GM19239 (cell line): ENCODE measurements around the gene CHST8.
"Not testable (repeated sequence)": the region's sequence is repeated elsewhere in the genome, so short reads cannot be mapped to it uniquely, and the experiment has no call there.

Experiments used
- DNase-seq: peaks from one replicate; pipeline ENCODE4 v3.0.0; 2011; ENCODE audit warnings: low spot score; ENCODE audit not compliant: insufficient read length
- FAIRE-seq: peaks from 2 replicates; lab custom pipeline; 2011; peaks lifted over from hg19 to GRCh38; lab: Jason Lieb, UNC

CHST8 gene

DNA sequence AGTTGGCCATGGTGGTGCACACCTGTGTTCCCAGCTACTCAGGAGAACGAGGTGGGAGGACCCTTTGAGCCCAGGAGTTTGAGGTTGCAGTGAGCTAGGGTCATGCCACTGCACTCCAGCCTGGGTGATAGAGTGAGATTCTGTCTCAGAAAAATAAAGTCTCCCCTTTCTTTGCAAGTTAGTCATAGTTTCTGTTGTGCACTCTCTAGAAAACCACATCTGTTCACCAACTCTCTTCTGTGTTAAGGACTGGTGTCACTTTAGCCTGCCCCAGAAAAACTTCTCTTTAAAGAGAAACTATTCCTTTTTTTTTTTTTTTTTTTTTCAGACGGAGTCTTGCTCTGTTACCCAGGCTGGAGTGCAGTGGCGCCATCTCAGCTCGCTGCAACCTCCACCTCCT lies 4.9 kb upstream of the CHST8 start:
- FAIRE-seq (no peak), DNase-seq (no peak)

DNA sequence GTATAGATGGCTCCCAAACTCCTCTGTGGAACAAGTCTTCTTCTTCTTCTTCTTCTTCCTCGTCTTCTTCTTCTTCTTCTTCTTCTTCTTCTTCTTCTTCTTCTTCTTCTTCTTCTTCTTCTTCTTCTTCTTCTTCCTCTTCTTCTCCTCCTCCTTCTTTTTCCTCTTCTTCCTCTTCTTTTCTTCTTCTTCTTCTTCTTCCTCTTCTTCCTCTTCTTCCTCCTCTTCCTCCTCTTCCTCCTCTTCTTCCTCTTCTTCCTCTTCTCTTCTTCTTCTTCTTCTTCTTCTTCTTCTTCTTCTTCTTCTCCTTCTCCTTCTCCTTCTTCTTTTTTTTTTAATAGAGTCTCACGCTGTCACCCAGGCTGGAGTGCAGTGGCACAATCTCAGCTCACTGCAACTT lies 3.4 kb upstream of the CHST8 start:
- DNase-seq, FAIRE-seq: not testable (repeated sequence)

DNA sequence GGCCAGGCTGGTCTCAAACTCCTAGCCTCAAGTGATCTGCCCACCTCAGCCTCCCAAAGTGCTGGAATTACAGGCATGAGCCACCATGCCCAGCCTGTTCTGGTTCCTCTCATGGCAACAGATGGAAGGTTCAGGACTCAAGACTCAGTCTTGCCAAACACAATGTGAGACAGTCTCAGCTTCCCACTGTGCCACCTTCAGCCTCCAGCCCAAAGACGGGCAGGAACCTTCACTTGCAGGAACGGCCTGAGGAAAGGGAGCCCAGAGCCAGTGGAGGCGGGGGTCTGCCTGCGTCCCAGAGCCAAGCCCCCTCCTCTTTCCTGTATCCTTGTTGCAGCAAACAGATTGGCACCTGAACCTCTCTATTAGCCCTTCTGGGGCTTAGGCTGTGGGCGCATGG lies 2.9 kb upstream of the CHST8 start:
- no peak for FAIRE-seq

DNA sequence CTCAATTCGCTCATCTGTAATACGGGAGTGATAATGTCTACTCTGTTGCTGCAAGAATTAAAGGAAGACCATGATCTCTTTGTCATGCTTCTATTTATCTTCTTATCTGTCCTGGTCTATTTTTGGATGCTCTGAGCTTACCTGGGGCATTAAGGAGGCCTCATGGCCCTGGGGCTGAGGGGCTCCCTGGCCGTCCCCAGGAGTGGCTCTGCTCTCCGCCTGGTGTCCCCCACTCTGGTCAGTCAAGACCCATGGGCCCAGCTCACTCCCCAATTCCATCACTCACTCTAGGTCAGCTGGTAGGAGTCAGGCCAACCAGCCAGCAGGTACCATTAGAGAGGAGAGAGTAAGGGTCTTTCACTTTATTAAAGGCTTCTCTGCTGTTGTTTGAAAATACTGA lies 1.1 kb upstream of the CHST8 start:
- FAIRE-seq (no peak), DNase-seq (no peak)

More for the DNA sequence above, 2.9 kb upstream of the CHST8 start:
- no peak for DNase-seq

DNA sequence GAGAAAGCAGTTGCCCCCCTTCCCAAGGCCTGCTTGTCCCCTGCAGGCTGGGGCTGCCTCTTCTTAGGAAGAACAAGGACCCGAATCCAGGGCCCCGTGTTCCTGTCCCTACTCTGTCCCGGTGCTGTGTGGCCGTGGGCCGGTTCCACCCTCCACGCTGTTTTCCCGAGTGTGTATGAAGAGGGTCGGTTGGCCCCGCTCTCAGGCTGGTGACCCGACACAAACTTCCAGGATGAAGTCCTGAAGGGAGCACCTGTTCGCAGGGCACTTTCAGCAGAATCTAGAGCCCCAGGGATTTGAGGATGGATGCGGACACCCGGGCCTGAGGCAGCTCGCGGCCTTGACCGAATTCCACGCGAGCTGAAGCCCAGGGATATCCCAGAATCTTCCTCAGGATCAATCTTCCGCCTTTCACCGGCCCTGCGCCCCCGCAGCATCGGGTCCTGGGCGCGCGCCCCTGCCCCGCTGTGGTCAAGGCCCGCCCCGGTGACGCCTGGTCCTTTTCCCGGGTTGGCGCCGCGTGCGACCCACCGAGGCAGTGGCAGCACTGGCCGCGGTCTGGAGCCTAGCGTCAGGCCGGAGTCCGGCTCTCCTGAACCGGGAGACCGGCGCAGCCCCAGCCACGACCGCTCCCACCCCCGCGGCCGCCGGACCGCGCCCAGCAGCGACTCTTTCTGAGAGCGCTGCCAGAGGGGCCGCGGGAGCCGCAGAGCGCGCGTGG lies 528 bp upstream of the CHST8 start:
- DNase-seq (no peak), FAIRE-seq (no peak)

DNA sequence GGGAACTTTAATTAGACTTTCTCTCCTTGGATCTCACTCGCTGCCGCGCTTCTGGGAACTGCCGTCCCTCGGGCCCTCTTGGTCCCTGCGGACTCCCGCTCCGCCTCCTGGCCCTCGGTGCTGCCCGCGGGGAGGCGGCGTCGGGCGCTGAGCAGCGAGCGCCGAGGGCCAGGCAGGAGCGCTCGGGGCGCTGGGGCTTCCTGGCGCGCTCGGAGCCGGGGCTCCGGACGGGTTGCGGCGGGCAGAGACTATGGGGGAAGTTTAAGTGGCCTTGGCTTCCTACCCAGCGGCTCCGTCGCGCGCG lies 704 bp downstream of the CHST8 start:
- DNase-seq = no peak
- no peak for FAIRE-seq

DNA sequence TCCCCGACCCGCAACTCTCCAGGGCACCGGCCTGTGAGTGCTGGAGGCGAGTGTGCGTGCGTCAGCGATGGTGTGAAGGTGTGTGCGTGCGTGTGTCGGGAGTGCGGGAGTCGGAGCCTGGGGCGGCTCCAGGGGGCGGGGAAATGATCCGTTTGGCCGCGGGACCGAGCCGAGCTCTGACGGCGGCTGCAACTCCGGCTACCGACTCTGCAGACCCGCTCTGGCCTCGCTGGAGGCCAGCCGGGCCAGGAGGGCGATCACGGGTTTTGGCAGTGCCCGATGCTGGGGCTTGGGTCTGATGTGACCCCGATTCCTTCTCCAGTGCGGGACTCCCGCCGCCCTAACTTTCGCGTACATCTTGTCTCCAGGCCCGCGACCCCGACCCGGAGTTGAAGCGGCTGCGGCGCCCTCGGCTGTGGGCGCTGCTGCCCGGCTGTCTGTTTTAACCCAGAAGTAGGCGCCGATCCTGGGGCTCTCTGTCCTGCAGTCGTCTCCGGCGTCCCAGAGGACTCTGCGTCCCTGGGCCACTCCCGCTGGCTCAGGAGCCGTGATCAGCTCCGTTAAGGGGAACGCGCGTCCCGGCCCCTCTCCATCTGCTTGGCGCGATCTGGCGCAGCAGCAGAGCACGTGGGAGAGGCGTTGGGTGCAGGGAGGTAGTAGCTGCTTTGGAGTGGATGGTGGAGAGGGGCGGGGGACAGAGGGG lies 1.2 kb downstream of the CHST8 start:
- no peak for FAIRE-seq

DNA sequence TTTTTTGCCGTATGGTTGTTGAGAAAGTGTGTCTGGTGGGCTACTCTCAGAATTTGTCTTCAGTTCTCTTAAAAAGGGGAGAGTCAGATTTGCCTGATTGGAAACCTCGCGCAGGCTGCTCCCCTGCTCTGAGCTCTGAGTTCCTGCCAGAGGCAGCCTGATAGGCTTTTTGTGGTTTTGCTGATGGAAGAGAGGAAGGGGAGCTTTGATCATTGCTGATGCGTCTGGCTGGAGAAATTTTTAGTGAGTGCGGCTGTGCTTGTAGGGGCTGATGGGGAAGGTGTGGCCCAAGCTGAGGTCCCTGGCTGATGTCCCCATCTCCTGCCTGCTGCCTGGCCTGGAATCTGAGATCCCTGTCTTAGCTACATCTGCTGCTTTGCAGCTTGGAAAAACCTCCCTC lies 2.8 kb downstream of the CHST8 start:
- FAIRE-seq (no peak), DNase-seq (no peak)

More for the DNA sequence above, 1.2 kb downstream of the CHST8 start:
- DNase-seq = no peak

DNA sequence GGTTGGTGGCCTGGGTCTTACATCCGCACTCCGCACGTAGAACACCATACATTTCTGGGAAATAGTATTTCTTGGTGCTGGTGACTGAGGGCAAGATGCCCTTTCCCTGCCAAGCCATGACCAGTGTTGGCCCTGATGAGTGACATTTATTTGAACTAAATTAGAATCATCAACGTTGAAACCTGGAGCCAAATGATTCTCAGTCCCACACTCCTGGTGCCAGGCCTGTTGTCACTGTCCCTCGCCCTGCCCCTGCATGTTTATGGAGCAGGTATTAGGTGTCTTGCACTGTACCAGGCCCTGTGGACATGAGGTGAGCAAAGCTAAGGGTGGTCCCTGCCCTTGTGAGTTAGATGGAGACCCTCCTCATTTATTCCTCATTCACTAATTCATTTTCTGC lies 5.8 kb downstream of the CHST8 start:
- FAIRE-seq = no peak
- no peak for DNase-seq

DNA sequence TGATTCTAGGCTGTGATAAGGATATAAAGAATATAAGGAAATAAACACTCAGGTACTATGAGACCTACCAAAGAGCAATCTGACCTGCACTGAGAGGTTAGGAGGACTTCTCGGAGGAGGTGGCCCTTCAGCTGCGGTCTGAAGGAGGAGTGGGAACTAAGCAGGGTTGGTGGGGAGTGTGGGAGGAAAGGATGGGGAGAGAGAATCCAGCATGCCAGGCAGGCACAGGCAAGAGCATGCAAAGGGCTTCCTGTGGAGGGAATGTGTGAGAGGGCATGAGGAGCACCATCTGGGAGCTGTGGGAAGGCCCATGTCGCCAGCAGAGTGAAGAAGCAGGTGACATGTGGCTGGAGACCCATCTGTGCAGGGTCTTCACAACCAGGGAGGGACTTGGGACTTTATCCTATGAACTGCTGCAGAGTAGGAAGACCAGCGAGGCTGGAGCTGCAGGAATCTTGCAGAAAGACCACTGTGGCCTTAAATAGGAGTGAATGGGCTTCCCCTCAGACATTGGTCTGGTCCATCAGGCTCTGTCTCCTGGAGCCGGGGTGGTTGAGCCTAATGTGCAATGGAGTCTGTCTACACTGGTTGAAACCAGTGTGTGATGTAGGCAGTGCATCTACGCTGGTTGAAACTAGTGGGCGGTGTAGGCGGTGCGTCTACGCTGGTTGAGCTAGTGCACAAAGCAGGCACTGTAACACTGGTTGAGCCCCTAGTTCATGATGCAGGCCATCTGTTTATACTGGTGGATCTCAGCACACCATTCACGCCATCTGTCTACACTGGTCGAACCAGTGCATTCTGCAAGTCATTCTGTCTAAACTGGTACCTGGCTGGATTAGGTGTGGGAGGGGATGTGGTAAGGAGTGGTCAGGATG lies 6.4 kb downstream of the CHST8 start:
- DNase-seq (no peak), FAIRE-seq (no peak)

DNA sequence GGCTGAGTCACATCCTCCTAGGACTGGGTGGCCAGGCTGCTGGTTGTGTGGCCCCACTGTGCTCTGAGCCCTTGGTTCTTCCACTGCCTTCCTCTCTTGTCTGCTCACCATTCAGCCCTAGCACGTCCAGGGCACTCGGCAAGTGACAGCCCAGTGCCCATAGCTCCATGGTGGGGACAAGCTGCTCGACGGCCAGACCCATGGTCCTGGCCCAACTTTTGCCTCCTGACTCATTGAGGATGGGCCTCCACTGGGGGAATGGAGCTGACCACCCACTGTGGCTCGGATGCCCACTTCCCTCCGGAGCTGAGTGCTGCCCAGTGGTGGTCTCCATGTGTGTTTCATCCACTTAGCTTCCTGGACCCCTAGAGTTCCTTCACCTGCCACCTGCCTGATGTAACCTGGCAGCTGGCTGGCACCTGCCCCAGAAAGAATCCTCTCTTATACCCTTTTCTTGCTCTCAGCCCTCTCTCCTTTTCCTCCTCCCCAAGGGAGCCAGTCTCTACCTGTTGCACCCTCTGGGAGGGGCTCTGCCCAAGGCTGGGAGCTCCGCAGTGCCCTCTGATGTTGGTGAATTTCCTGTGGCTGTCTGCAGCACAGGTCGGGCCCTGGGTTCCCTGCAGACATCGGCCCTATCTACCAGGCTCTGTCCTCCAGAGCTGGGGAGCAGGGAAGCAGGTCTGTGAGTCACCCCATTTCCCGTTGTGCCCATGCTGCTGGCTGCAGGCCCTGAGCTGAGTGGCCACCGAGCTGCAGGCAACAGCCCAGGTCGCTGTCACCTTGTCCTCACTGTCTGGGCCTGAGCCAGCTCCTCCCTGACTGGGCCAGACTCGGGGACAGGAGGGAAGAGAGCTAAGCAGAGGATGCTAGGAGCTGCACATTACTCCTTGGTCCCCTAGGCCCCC lies 7.4 kb downstream of the CHST8 start:
- FAIRE-seq (no peak), DNase-seq (no peak)

DNA sequence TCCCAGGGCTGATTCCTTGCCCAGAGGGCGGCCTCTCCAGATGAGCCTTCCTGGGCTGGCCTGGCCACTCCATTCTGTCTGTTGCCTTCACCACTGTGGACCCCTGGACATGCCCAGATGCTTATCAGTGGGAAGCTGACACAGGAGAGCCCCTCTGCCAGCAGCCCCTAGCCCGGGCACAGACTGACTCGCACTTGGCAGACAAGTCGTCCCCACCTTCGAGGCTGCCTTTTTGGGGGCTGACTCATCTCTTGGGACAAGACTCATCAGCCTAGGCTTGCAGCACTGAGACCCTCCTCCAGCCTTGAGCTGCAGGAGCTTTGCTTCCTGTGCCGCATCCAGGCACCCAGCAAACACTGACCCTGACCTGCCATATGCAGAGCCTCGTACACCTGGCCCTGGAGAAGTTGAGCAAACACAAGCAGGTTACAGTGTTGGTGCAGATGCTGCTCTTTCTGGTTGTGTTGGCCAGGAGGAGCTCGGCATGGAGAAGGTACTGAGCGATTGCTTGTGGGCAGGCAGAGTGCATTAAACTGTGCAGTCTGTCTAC lies 8.1 kb downstream of the CHST8 start:
- FAIRE-seq (no peak), DNase-seq (no peak)

DNA sequence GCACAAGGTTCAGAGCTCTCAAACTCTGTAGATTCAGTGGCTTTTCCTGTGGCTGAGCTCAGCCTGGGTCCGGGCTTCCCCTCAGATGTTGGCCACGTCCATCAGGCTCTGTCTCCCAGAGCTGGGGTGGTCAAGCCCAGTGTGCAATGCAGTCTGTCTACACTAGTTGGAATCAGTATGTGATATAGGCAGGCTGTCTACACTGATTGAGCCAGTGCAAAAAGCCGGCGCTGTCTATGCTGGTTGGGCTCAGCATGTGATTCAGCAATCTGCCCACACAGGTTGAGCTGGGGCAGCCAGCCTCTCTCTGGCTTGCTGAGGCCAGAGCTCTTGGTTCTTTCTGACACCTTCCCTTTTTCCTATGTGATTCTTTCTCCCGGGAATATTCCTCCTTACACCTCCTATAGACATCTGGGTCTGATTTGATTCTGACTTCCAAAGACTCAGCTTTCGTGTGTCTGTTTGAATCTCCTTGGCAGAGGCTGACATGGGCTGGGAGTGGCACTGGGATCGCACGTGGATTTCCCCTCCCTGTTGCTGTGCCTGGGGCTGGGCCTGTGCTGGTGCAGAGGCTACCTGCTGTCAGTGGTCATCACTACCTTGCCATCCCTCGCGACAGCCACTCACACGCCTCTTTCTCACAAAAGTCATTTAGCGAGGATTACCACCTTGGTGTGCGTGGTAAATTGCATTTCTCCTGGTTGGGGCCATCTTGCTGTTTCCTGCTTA lies 9.3 kb downstream of the CHST8 start:
- no peak for DNase-seq
- FAIRE-seq = no peak

DNA sequence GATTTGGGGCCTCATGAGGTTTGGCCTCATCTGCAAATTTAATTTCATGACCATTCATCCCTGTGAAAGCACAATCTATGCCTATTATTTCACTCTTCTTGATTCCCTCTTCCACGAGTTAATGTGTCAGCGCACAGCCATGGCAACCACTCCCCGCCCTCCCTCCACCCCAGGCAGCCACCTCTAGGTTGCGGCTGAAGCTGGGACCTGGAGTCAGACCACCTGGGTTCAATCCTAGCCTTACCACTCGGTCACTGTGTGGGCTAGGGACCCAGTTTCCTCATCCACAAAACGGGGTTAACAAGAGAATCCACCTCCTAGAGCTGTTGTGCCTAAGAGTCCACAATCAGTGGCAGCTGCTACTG lies 9.8 kb downstream of the CHST8 start:
- FAIRE-seq = no peak
- DNase-seq = no peak

DNA sequence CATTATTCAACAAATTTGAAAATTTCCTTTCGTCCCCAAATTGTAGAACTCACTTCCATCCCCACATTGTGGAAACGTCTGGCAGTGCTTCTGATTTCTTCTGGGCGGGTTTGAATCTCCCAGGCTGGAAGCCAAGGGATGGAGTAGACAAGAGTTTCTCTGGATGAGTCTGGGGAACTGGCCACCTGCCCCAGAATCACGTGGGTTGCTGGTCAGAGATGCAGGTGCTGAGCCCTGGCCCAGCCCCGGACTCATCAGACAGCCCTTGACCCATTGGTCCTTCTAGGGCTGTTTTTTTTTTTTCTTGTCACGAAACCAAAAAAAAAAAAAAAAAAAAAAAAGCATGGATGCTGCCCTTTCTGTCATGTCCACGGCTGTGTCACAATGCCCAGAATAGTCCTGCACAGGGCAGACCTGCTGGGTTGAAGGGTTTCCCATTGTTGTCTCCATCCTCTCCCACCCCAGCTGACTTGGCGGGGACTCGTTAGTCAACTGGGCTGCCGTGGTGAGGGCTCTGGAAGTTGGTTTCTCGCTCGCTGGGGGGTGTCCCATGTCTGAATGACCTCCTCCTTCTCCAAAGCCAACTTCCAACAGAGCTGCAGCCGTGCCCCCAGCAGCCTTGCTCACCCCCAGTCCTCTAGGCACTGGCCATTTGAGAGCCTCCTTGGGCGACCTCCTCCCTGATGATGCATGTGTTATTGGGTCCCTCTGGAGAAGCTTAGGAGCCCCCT lies 12.8 kb downstream of the CHST8 start:
- FAIRE-seq = no peak

DNA sequence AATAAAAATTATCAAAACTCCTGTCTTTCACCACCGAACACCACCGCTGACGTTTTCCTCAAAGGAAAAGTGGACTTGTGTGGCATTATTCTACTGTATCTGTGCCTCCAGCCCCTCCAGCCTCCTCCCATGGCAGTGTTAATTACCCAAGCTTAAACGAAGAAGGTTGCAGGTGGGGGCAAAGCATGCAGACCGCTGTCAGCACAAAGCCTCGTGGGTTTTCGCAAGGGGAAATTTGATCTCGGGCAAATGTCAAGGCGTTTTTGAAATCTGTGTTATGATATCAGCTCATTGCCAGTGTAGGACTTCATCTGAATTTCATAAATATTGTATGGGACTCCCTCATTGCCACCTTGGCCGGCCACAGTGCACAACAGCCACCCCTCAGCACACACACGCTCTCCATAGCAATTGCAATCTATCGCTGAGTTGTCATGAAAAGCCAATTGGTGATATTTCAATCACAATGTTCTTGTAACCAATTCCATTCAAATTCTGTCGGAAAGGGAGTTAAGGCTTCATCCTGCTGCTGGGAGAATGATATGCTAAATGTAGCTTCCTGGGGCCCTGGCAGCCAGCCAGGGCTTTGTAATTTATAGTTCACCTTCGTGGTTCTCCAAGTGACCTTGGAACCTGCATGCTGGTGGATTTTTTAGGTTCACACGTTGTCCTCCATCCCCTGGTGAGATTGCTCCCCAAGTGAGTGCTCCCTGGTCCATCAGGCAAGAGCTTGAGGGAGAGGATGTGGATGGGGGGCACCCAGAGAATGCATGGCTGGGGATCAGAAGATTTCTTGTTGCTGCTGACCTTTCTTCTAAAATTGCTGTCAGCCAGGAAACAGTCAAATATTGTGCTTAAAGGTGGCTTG lies 16.6 kb downstream of the CHST8 start:
- no peak for DNase-seq
- FAIRE-seq = no peak

More for the DNA sequence above, 12.8 kb downstream of the CHST8 start:
- no peak for DNase-seq

DNA sequence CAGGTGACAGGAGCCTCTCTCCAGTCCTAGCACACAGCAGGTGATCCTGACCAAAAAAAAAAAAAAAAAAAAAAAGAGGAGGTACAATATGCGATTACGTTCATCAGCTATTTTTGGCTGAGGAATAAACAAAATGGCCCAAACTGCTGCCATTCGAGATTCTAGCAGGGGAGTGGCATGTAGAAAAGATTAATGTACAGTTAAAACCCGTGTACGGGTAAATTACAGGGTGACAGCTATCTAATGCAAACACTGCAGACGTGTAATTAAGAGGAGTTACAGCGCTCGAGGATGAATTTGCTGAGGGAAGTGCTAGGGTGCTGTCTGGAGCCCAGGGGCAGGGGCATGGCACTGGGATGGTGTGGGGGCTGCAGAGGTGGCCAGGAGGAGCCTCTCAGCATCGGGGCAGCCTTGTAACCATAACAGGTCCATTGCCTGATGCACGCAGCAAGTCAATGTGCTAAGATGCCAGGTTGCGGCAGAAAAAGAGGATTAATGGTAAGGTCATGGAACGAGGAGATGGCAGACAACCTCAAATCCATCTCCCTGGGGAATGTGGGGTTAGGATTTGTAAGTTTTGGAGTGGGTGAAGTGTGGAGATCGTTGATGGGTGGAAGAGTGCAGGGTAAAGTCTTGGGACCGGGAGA lies 17.4 kb downstream of the CHST8 start:
- DNase-seq = no peak
- FAIRE-seq = no peak
